CD4-positive, alpha-beta T cell (primary cell): ENCODE results near the gene RNF150. TPM values are rescaled to one million over a fixed set of nuclear protein-coding genes. Genes with fewer than 3 reads are reported as not detected.

Experiments
- ATAC-seq: fragments of 200-7000 bp; cut with Tn5 transposase; one replicate; pipeline ENCODE4 v1.10.0; 2022; ENCODE audit warnings: mild to moderate bottlenecking; ENCODE audit not compliant: poor library complexity
- CTCF ChIA-PET: fragments of 350-600 bp; sonication (Branson Sonifier 250); formaldehyde crosslinking; loops from one replicate; lab custom pipeline; 2021; ENCODE audit warnings: antibody characterized with exemption, inconsistent platforms; lab: Charles Lee
- POLR2A ChIA-PET: fragments of 350-600 bp; sonication (Branson Sonifier 250); formaldehyde crosslinking; loops from one replicate; lab custom pipeline; 2021; ENCODE audit warnings: antibody characterized with exemption, inconsistent platforms; lab: Charles Lee
- DNase-seq, 14 experiments: peaks; one replicate each; pipeline ENCODE4 v3.0.0-alpha.2; 2013 to 2020; ENCODE audit warnings: mixed read lengths in 2 of 14
- H3K27ac ChIP-seq, 2 donors: one replicate each; pipeline versions ENCODE4 v1.5.1 to v1.7.0; 2013; ENCODE audit warnings: low read length in 2 of 2, low read depth in 1 of 2, mild to moderate bottlenecking in 1 of 2
- H3K27me3 ChIP-seq, 2 experiments: 1 replicate in 1 of 2; 2 replicates in 1 of 2; pipeline versions ENCODE4 v1.6.1 to v1.7.0; 2013; ENCODE audit warnings: low read length in 2 of 2, control low read depth in 1 of 2, mild to moderate bottlenecking in 1 of 2, moderate library complexity in 1 of 2; ENCODE audit not compliant: insufficient read depth in 2 of 2, control insufficient read depth in 1 of 2
- H3K36me3 ChIP-seq: one replicate; pipeline ENCODE4 v1.6.1; 2013; ENCODE audit warnings: low read length, control low read depth; ENCODE audit not compliant: insufficient read depth
- H3K4me1 ChIP-seq: one replicate; pipeline ENCODE4 v1.6.1; 2013; ENCODE audit warnings: low read length, control low read depth; ENCODE audit not compliant: insufficient read depth
- H3K4me3 ChIP-seq: one replicate; pipeline ENCODE4 v1.5.1; 2013; ENCODE audit warnings: mild to moderate bottlenecking, low read length, moderate library complexity
- H3K9me3 ChIP-seq, 2 experiments: 1 replicate in 1 of 2; 2 replicates in 1 of 2; pipeline versions ENCODE4 v1.6.1 to v1.7.0; 2013; ENCODE audit warnings: low read length in 2 of 2, mild to moderate bottlenecking in 2 of 2, control low read depth in 1 of 2, moderate library complexity in 1 of 2; ENCODE audit not compliant: control insufficient read depth in 1 of 2, insufficient read depth in 1 of 2
- H3K27ac Mint-ChIP-seq: one replicate; pipeline ENCODE4 v1.8.0; 2020; ENCODE audit warnings: mixed read lengths
- H3K27me3 Mint-ChIP-seq: one replicate; pipeline ENCODE4 v1.8.0; 2021; ENCODE audit warnings: mixed read lengths
- H3K36me3 Mint-ChIP-seq: one replicate; pipeline ENCODE4 v1.8.0; 2021; ENCODE audit warnings: low read depth, mixed read lengths
- H3K4me1 Mint-ChIP-seq: one replicate; pipeline ENCODE4 v1.8.0; 2021; ENCODE audit warnings: low read depth, mixed read lengths
- H3K4me3 Mint-ChIP-seq: one replicate; pipeline ENCODE4 v1.8.0; 2020; ENCODE audit warnings: mild to moderate bottlenecking, mixed read lengths
- H3K9me3 Mint-ChIP-seq: one replicate; pipeline ENCODE4 v1.8.0; 2020; ENCODE audit warnings: mixed read lengths
- intact Hi-C, 2 experiments: fragments of 100-400 bp; cut with DNase I in 1 of 2; cut with micrococcal nuclease in 1 of 2; formaldehyde crosslinking; loops; one replicate each; pipeline versions ENCODE4 v1.15.1 to v1.9.0; 2023 to 2025; cut with DNase I, micrococcal nuclease
- total RNA-seq, 174 experiments: library from RNA in 2 of 174; stranded (reverse) in 2 of 174; gene quantifications; one replicate each; pipeline ENCODE4 v1.2.3 and lab custom pipeline; 2021 to 2026
- TF ChIP-seq, protein P1 (sequence below): fragments of 200-600 bp; IDR thresholded peaks from one replicate; pipeline ENCODE4 v1.8.0; 2022; ENCODE audit warnings: antibody characterized with exemption, mild to moderate bottlenecking

Gene RNF150
- total RNA-seq, 2 experiments from 2014 or later: not detected

GRCh38 chr4:141009129-141009528 lies 124.1 kb downstream of the RNF150 start:
- POLR2A ChIA-PET: no interaction called here
- TF ChIP-seq, protein P1, sequence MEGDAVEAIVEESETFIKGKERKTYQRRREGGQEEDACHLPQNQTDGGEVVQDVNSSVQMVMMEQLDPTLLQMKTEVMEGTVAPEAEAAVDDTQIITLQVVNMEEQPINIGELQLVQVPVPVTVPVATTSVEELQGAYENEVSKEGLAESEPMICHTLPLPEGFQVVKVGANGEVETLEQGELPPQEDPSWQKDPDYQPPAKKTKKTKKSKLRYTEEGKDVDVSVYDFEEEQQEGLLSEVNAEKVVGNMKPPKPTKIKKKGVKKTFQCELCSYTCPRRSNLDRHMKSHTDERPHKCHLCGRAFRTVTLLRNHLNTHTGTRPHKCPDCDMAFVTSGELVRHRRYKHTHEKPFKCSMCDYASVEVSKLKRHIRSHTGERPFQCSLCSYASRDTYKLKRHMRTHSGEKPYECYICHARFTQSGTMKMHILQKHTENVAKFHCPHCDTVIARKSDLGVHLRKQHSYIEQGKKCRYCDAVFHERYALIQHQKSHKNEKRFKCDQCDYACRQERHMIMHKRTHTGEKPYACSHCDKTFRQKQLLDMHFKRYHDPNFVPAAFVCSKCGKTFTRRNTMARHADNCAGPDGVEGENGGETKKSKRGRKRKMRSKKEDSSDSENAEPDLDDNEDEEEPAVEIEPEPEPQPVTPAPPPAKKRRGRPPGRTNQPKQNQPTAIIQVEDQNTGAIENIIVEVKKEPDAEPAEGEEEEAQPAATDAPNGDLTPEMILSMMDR: no peak
- no peaks in the 10 kb centered on the region for H3K4me1 ChIP-seq

DNA sequence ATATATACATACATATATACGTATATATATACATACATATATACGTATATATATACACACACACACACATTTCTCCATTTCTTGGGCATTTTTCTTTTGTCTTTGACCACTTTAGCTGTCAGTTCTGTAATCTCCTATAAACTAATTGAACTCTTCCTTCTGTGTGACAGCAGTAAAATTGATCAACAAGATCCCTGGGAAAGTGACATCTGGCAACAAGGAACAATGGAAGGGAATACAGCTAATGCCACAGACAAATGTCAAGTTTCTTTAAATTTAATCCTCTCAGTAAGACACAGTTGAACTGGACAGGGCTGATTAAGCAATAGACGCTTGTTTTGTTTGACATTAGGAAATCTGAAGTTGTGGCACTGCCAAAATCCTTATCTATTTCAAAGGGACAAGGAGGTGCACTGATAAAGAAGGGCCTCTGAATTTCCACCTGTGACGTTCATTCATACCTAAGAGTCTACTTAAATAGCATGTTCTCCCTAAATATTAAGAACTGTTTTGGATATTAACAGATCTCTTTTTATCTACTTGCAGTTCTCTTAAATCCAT lies 126.9 kb downstream of the RNF150 start:
- ChIA-PET POLR2A (no interaction called here), CTCF (no interaction called here)
- ATAC-seq: no peak
- DNase-seq: no peak
- no peak overlapping the region for H3K4me3 ChIP-seq
- TF ChIP-seq, protein P1: no peak
- Mint-ChIP-seq H3K9me3 (no peaks in the 10 kb centered on the region), H3K4me3 (no peak overlapping the region), H3K36me3 (no peaks in the 10 kb centered on the region), H3K27me3 (no peaks in the 10 kb centered on the region), H3K27ac (no peak overlapping the region), H3K4me1 (no peaks in the 10 kb centered on the region)
- H3K9me3 ChIP-seq: no peaks in the 10 kb centered on the region
- H3K27ac ChIP-seq: no peak overlapping the region
- no peaks in the 10 kb centered on the region for H3K27me3 ChIP-seq
- intact Hi-C loops: no loop called here
- H3K4me1 ChIP-seq: no peaks in the 10 kb centered on the region
- H3K36me3 ChIP-seq: no peaks in the 10 kb centered on the region

More at GRCh38 chr4:141009129-141009528, 124.1 kb downstream of the RNF150 start:
- DNase-seq (no peak), ATAC-seq (no peak)
- H3K4me3 ChIP-seq: no peak overlapping the region
- no peak overlapping the region for H3K27ac ChIP-seq
- no peaks in the 10 kb centered on the region for H3K36me3 ChIP-seq
- Mint-ChIP-seq H3K36me3 (no peaks in the 10 kb centered on the region), H3K27me3 (no peaks in the 10 kb centered on the region), H3K4me1 (no peaks in the 10 kb centered on the region), H3K27ac (no peak overlapping the region), H3K9me3 (no peaks in the 10 kb centered on the region), H3K4me3 (no peak overlapping the region)
- H3K27me3 ChIP-seq: no peaks in the 10 kb centered on the region
- CTCF ChIA-PET: no interaction called here
- H3K9me3 ChIP-seq: no peaks in the 10 kb centered on the region
- intact Hi-C loops: no loop called here

- DNase-seq (no peak), ATAC-seq (no peak)
- POLR2A ChIA-PET: no interaction called here
- TF ChIP-seq, protein P1: no peak
- Histone ChIP-seq H3K36me3 (no peaks in the 10 kb centered on the region), H3K4me1 (no peaks in the 10 kb centered on the region), H3K4me3 (no peak overlapping the region), H3K27ac (no peak overlapping the region), H3K9me3 (no peaks in the 10 kb centered on the region), H3K27me3 (no peaks in the 10 kb centered on the region)
- CTCF ChIA-PET: no interaction called here
- no peaks in the 10 kb centered on the region for H3K4me1 Mint-ChIP-seq
- H3K27ac Mint-ChIP-seq: no peak overlapping the region
- intact Hi-C loops: no loop called here
- no peaks in the 10 kb centered on the region for H3K9me3 Mint-ChIP-seq
- H3K4me3 Mint-ChIP-seq: no peak overlapping the region
- H3K27me3 Mint-ChIP-seq: no peaks in the 10 kb centered on the region
- no peaks in the 10 kb centered on the region for H3K36me3 Mint-ChIP-seq
These were observed 128.4 kb downstream of the RNF150 start for GRCh38 chr4:141004823-141005222.
